GM03348 (cell line): ENCODE data around the gene PROZ.

Source experiments
- DNase-seq: peaks from one replicate; pipeline ENCODE4 v3.0.0; 2012; ENCODE audit warnings: low spot score

Gene PROZ

DNA sequence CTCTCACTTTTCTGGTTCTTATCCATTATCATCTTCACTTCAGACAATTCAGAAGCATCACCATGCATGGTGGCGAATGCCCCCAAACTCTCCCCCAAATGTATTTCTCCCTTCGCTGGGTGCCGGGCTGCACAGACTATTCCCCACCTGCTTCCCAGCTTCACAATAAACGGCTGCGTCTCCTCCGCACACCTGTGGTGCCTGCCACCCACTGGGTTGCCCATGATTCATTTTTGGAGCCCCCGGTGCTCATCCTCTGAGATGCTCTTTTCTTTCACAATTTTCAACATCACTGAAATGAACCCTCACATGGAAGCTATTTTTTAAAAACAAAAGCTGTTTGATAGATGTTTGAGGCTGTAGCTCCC is 38.6 kb upstream of the PROZ start:
- DNase-seq, result no peak

DNA sequence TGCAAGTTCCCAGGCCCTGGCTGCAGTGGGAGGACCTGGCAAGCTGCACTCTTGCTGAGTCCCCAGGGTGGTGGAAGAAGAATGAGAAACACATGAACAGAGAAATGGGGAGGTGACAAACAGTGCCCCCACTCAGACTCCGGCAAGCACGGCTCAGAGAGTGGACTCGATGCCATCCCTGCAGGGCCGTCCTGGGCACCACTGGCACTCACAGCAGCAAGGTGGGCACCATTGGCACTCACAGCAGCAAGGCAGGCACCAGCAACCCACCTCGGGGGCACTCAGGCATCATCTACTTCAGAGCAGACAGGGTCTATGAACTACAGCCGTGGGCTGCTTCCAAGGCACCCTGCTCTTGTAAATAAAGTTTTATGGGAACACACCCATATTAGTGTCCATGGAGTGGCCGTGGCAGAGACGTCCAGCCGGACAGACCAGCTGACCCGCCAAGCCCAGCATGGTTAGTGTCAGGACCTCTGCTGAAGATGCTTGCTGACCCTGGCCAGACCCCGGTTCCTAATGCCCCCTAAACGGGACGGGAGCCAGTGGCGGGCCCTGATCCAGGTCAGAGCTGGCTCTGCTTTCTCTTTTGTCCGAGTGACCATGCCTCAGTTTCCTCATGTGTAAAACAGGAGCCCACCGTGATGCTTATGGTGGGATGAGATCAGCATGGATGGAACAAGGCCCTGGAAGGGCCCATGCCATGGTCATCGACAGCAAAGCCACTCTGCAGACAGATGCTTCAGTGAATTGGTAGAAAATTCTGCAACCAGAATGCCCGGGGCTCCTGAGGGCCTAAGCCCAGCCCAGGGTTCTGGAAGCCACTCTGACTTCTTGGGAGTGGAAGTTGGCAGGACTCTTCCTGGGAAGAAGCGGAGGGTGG is 37.9 kb upstream of the PROZ start:
- no peak for DNase-seq

DNA sequence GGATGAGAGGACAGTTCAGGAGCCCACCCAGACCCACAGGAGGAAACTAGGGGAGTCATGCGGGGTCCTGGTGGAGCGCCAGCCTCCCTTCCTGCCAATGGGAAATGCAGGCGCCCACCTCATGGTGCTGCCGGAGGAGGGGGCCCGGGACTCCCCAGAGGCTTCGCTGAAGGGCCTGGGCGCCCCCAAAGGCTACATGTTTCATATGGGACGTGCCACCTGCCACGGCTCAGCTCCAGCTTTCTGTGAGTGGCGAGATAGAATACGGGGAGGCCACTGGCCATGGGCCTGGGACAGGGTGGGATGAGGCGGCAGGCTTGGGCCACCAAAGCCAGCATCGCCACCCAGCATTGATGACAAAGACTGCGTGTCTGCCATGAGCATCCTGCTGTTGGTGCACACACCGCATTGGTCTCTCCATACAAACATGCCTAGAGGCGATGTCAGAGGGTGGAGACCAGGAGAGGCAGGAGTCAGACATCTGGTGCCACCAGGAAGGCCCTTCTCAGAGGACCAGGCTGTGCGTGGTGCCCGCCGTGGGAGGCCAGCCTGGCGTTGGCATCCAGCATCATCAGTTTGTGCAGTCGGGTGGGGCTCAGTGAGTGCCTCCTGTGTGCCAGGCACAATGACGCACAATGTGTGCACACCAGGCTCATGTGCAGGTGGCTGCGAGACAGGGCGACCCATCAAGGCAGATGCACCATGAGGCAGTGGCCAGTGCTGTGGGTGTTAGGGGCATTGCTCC is 37.1 kb upstream of the PROZ start:
- DNase-seq, result no peak

DNA sequence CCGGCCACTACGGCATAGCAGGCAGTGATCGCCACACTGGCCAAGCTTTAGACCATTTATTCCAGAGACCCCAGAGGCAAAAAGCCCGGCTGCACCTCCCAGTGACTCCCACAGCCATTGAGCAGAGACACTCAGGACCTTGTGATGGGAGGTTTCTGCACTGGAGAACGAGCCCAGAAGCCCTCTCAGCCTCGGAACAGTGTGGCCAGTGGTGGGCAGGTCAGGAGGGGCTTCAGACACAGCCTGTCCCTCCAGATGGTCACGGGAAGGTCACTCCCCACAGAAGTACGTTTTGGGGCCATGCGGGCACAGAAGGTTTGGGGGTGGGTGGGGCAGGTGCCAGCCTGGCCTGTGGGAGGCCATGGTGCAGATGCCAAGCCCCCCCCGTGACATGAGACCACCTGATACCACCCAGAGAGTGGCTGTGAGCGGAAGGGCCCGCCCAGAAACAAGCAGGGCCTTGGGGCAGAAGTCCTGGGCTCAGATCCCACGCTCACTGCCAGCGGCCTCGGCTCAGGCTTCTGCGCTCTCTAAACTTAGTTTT is 36.4 kb upstream of the PROZ start:
- DNase-seq, result no peak

DNA sequence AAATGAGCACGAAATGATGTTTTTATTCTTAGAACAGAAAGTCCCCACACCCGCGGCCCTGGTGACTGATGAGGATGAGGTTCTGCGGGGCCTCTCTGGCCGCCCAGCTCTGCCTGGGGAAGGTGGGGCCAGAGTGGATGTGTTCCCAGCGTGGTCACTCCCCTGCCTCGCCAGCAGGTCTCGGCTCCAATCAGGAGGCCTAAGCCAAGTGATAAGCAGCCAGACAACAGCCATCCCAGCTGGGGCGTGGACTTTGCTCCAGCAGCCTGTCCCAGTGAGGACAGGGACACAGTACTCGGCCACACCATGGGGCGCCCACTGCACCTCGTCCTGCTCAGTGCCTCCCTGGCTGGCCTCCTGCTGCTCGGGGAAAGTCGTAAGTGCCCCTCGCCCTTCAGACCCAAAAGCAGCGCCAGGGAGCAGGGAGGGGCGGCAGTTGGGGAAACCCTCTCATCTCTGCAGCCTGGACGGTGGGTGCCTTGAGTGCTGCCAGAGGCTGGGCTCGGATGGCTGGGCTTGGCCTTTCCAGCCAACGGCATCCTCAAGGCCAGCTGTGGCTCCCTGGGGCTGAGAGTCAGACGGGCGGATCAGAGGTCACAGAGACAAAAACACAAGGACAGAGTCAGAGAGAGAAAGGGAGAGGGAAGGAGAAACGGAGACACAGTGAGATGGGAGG is 35.8 kb upstream of the PROZ start, which contains the start of gene F10:
Gene F10, plus strand, starts transcription at position 250 of the 676 bp plus-strand sequence. Its CDS starts 57 bp downstream, at position 307.
- peak; percentile 85 for DNase-seq

DNA sequence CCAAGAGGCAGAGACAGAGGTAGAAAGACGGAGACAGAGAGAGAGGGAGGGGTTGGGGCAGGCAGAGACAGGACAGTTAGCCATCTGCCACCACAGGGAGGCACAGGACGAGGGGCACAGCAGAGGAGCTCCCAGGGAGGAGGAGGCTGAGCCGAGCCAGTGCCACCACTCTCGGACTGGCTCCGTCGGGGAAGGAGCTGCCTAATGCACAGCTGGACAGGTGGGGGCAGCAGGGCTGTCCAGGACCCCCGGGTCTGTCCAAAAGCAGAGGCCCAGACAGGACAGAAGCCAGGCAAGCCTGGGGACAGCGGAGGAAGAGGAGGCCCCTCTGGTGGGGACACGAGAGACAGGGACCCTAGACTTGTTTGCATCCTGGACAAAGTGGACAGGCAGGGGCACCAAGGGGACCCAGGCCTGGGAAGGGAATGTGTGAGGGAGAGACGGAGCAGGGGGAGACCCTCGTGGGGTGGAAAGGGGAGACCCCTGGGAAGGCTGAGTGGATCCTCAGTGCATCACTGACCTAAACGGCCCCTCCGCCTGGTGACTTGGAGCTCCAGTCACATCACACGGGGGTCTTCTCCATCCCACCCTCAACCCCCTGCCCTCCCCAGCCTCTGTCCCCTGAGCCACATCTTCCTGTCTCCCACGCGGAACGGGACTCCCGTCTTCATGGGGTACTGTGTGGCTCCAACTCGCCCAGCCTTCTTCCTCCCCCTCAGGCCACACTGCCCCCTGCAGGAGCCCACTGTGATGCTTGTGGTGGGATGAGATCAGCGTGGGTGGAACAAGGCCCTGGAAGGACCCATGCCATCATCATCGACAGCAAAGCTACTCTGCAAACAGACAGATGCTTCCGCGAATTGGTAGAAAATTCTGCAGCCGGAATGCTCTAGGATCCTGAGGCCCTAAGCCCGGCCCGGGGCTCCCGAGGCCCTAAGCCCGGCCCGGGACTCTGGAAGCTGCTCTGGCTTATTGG is 34.9 kb upstream of the PROZ start:
- peak; percentile 34 for DNase-seq

DNA sequence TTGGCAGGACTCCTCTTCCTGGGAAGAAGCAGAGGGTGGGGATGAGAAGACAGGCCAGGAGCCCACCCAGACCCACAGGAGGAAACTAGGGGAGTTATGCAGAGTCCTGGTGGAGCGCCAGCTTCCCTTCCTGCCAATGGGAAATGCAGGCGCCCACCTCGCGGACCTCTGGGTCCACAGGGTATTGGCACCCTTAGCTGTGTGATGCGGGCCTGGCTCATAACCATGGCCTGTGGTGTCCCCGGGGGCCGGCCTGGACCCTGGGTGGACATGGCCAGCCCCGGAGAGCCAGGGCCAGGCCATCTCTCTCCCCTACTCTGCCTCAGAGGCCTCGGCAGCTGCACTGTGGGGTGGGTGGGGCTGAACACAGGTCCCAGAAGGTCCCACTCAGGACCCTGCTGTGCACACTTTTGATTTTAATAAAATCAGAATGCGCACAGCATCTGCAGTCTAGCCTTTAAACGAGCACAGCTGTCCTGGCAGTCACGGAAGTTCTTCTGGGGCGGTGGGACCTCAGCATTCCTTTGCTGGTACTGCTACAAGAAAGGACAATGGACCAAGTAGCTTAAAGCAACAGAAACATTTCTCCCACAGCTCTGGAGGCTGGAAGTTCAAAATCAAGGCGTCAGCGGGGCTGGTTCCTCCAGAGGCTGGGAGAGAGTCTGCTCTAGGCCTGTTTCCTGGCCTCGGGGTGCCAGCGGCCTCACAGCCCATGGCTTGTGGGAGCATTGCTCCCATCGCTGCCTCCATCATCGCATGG is 34.1 kb upstream of the PROZ start:
- no peak for DNase-seq

DNA sequence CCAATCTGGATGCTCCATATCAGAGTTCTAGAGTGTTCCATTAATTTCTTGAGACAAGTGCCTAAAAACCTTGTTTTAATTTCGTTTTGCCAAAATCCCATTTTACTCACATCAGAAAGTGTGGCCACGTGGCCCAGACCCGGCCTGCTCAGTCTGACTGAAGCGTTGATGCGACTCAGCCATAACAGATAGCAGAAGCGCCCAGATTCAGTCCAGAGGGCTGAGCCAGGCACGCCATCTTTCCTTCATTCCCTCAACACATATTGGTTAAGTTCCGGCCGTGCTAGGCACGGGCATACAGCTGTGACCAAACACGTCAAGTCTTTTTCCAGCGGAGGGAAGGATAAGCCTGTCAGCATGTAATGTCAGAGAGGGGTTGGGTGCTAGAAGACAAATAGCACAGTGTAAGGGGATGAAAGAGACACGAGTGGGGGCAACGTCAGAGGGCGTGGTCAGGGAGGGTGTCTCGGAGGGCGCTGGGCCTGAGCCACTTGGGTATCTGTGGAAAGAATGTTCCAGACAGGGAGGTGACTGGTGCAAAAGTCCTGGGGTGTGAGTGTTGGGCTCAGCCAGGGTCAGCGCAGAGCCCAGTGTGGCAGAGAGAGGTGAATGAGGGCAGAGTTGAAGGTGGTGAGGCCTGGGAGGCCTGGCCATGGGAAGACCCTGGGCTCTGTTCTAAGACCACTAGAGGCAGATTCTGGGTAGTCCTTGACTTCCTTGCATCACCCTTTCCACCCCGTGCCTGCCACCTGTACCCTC is 32.8 kb upstream of the PROZ start:
- no peak for DNase-seq

DNA sequence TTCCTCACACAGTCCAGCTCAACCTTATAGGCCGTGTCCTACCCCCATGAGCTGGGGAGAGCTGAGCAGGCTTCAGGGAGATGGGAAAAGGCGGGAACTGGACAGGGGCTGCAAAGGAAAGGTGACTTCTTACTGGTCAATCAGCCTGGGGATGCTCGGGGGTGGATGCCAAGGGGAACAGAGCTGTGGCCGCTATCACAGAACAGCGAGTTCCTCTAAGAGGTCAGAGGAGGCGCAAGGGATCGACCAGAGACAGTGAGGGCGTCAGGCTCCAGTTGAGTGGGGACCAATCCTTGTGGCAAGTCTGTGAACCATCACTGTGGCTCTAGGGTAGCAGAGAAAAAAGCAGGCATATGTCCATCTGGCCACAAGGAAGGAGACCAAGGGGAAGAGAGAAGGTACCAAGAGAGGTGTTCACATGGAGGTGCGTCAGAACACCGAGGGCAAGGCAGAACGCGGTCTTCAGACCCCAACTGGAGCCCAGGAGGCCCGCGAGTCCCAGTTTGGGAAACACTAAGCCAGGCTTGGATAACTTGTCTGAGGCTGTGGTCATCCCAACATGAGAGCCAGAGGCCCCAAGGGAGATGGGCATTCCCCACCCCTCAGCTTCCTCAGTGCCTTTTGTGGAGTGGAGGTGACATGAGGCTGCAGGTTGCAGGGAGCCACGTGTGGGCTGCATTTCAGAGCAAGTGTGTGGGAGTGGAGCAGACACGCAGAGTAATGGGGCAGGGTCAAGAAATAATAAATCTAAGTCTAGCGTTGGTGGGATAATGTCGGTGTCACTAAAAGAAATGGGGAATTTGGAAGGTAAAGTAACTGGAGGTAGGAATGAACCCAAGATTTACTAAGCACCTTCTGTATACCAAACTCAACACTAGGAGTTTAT is 31.9 kb upstream of the PROZ start:
- DNase-seq, result no peak

DNA sequence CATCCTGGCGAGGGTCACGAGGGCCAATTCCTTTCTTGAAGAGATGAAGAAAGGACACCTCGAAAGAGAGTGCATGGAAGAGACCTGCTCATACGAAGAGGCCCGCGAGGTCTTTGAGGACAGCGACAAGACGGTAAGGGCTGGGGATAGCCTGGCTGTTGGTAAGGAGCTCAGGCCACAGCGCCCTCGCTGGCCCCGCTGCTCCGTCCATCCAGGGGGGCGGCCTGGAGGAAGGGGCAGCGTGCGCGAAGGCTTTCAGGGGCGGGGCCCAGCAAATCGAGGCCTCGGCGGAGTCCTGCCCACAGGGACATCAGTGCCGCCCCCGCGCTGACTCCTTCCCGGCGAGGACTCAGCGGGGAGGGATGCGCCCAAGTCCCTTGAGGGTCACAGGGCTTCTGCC is 29.0 kb upstream of the PROZ start:
- no peak for DNase-seq

DNA sequence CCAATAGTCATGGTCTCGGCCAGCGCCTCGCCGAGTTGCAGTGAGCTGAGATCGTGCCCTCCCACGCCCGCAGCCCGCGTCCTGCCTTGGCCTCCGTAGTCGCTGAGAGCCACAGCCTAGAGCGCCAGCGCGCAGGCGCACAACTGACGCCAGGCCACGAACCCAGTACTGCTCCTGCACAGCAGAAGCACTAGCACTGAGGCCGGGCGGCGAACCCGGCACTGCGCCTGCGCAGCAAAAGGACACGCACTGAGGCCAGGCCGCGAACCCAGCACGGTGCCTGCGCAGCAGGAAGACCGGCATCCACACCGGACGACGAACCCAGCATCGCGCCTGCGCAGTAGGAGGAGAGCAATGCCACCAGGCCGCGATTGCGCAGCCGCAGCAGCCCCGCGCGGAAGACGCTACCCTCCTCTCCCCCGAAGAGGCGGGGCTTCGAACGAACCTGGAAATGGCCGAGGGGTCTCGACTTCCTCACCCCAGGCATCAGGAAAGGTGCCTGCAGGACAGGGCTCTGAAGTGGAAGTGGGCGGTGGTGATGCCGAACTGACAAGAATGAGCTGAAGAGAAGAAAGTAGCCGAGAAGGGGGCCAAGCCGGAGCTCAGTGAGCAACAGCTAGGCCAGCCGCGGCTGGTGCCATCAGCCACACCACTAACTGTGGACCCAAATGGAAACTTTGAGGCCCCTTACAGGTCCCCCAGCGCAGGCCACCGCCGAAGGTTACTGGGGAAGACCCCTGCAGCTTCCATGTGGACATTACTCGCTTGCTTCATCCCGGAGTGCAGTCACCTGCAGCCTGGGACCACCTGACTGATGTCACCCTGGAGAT is 28.3 kb upstream of the PROZ start:
- no peak for DNase-seq

DNA sequence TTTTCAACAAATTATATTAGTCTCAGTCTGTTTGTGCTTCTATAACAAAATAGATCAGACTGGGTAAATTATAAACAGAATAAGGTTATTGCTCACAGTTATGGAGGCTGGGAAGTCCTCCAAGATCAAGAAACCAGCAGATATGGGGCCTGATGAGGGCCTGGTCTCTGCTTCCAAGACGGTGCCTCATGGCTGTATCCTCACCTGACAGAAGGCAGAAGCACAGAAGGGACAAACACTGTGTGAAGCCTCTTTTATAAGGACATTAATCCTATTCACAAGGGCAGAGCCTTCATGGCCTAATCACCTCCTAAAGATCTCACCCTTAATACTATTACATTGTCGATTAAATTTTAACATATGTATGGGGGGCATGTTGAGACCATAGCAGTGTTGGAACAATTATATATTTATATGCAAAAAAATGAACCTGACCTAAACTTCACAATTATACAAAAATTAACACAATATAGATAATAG is 23.1 kb upstream of the PROZ start:
- no peak for DNase-seq

DNA sequence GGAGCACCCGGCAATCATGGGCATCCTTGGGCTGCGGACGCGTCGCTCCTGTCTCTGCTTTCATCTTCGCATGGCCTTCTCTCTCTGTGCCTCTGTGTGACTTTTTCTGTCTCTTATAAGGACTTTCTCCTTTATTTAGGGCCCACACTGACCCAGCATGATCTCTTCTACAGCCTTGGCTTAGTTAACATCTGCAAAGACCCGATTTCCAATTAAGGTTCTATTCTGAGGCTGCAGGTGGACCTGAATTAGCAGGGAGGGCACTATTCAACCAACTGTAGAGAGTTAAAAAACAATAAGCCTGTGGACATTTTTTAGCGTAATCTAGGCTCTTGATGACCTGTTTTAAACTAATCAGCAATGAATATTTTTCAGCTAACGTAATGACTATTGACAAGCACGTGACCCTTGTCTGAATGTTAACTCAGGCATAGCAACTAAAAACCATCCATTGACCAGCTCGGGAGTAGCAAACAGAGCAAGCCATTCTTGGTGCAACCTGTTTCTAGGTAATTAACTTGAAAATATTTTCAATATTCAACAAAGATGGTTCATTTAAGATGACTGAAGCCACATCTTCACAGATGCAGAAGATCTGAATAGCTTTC is 20.7 kb upstream of the PROZ start:
- DNase-seq, result no peak

DNA sequence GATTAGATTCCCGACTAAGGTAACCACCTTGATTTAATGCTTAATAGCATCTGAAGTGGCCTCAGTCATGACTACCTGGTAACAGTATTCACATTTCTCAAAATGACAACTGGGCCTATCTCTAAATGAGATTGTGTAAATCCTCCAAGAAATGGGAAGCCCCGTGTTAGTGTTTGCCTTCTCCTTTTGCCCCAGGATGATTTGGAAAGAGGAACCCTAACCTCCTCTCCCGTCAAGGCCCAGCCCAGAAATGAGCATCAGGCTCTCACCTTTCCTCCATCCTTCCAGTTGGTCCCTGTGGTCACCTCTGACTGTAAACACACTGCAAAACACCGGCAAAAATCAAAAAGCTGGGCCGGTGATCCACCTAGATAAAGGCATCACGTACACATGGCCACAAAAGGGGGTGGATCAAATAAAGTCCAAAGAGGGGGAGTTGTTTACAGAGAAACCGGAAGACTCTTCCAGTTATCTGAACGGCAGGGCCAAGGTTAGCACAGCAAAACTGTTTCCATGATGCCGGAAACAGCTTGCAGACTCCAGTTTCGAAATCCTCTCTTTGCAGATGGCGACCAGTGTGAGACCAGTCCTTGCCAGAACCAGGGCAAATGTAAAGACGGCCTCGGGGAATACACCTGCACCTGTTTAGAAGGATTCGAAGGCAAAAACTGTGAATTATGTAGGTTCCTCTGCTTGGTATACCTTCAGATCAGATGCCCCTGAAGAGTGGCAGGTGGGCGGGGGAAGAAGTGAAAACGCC is 19.5 kb upstream of the PROZ start:
- DNase-seq, result no peak

DNA sequence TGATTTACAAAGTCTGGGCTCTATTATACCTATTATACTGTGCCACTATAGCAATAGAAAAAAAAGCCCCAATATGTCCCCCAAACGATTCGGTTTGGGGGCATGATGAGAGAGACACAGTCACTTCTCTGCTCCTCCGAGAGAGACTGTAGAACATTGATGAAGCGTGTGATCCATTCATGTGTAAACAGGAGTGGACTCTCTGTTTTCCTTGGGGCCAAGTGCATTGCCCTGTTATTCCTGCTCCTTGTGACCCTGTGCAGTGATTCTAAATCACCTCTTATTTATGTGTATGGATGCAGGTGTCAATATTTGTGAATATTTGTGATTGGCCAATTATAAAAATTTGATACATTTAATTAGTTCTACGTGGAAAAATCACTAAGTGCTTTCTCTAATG is 18.9 kb upstream of the PROZ start:
- DNase-seq, result no peak
